GM12892 (cell line): Measurements from ENCODE around the gene PDCD1LG2.

Experiments
- POLR2A ChIP-seq: IDR thresholded peaks from 2 replicates; pipeline ENCODE4 v1.6.1; 2011; ENCODE audit warnings: low read depth, low read length, control low read depth
- POLR2AphosphoS5 ChIP-seq: IDR thresholded peaks from 2 replicates; pipeline ENCODE4 v1.6.1; 2011; ENCODE audit warnings: low read depth, low read length, control low read depth

- TF ChIP-seq POLR2AphosphoS5 (0 out of 2 replicates have a peak, but pooled peaks have one; percentile 26), POLR2A (peak; percentile 46; the same call in 1 of the 2 replicates)
Measured at GRCh38 chr9:5557606-5558587, 47.6 kb downstream of the PDCD1LG2 start.
